ENCODE results near the gene DPP10.
"Not testable (repeated sequence)": the region's sequence is repeated elsewhere in the genome, so short reads cannot be mapped to it uniquely, and the experiment has no call there.

Gene DPP10

DNA sequence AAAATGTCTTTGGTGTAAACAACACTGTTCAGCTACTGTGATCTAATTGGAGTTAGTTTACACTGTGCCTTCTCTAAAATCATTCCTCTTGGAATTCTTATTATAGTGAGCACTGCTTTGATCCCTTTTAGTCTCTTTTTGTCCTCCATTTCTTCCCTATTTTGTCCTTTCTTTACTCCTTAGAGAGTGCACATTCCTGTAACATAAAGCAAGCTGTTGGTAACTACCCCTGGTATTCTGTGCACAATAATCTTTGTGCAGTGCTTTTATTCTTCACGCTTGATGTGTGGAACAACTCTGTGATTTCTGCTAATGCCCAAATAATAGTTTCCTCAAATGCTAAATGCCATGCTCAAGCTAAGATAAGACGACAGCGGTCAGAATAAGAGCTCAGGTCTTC is 401.5 kb downstream of the DPP10 start:
- no peak for DNase-seq

DNA sequence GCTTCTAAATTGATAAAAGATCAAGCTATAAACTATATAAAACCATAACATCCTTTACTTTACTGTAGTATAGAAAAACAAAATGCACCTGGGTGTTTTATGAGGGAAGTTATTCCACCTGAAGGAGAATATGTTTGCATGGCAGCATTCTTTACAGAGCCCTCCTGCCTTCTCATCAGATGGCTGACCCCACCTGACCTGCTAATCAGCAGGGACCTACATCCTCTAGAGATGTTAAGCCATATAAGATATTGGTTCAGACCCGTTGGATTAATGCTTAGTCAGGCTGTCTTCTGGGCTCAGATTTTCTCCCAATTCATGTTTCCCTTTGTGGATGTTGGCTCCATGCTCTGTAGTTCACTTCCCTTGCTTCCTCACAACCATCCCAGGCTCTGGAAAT is 414.8 kb downstream of the DPP10 start:
- DNase-seq = no peak

DNA sequence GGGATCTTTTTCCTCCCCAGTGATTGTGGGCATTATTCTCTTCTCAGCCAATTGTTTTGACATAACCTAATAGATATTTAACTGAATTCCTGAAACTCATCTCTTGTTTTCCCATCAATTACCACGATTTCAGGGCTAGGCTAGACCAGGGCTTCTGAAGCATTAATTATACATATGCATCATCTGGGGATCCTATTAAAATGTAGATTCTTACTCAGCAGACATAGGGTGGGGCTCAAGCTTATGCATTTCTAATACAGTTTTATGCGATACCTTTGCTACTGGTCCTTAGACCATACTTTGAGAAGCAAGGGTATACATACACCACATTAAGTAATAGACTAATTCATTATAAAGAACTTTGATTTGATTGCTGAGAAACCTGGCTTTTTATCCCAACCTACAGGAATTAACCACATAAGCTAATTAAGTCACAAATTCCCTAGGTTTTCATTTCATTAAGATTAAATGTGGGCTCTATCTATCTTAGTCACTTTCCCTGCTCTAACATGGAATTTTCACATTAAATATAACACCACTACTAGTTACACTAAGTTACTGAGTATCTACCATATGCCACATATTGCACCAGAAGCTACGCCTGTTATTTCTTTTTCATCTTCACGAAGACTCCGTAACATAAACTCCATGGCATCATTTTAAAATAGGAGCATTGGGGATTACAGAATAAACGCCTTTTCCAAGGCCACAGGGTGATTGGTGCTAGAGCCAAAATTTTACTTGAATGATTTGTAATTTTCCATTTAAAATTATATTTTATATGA is 417.5 kb downstream of the DPP10 start:
- no peak for DNase-seq

DNA sequence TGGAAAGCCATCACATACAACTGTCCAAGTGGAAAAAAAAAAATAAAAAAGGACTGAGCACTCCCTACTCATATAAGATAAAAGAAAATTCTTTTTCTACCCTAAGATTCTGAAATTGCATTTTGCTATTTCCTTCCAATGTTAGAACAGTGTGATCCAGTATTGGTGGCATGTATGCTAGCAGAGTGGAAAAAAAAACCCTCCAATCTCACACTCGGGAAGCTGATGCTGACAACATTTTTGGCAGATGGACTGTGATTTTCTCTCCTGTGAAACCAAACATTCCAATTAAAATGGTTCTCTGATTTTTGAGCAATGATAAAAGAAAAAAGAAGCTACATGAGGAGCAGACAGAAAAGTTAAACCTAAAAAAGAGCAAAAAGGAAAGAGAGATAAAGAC is 419.8 kb downstream of the DPP10 start:
- no peak for DNase-seq

DNA sequence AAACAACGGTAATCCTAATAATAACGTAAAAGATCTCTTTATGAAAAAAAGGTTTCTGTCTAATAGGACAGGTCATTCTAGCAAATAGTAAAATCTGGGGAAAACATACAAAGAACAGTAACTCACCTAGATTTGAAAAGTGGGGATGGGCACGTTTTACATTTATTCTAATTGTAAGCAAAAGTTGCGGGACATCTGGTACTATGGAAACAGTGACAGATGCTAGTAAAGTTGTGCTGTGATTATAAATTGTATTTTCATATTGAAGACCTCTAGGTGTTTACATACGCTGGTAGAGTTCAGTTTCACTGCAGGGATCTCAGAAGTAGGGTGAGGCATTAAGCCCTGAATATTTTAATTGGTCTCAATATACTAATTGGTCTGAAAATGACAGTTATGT is 422.5 kb downstream of the DPP10 start:
- DNase-seq = no peak

DNA sequence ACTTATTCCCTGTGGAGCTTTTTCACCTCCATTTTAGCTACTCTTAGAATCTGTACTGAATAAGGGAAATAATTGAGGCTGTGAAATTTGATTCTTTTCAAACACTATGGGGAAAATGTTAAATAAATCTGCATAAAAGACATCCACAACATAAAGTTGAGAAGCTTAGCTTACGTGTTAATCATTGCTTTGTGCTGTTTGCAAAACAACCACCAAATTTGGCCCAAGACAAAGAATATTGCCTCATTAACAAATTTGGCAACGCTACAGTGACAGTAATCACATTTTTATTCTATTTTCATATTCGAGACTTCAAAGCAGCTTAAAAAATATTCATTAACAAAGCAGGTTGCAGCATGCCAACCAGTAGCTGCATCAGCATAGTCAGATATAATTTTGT is 437.6 kb downstream of the DPP10 start:
- no peak for DNase-seq

DNA sequence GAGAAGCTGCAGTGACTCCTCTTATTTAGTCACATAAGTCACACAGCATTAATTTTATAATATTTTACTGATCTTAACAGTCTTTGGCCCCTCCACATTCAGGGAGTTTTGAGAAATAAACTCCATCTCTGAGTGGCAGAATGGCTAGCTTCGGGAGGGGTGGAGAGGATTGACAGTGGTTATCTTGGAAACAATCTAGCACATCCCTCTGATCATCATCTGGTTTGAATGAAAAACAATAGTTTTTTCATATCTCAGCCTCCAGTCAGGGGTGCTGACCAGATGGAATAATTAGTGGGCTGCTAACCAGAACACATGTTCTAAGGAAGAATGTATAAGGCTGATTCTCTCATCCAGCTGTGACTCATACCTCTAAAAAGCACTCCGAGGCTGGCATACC is 477.5 kb downstream of the DPP10 start:
- DNase-seq = no peak

DNA sequence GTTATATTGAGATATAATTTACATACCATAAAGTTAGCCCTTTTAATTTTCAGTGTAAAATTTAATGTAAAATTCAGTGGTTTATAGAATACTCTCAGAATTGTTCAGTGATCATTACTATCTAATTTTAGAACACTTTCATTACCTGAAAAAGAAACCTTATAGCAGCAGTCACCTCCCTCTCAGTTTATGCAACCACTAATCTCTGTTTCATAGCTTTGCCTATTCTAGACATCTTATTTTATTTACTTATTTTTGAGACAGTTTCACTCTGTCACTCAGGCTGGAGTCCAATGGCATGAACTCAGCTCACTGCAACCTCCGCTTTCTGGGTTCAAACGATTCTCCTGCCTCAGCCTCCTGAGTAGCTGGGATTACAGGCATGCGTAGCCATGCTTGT is 479.6 kb downstream of the DPP10 start:
- no peak for DNase-seq

DNA sequence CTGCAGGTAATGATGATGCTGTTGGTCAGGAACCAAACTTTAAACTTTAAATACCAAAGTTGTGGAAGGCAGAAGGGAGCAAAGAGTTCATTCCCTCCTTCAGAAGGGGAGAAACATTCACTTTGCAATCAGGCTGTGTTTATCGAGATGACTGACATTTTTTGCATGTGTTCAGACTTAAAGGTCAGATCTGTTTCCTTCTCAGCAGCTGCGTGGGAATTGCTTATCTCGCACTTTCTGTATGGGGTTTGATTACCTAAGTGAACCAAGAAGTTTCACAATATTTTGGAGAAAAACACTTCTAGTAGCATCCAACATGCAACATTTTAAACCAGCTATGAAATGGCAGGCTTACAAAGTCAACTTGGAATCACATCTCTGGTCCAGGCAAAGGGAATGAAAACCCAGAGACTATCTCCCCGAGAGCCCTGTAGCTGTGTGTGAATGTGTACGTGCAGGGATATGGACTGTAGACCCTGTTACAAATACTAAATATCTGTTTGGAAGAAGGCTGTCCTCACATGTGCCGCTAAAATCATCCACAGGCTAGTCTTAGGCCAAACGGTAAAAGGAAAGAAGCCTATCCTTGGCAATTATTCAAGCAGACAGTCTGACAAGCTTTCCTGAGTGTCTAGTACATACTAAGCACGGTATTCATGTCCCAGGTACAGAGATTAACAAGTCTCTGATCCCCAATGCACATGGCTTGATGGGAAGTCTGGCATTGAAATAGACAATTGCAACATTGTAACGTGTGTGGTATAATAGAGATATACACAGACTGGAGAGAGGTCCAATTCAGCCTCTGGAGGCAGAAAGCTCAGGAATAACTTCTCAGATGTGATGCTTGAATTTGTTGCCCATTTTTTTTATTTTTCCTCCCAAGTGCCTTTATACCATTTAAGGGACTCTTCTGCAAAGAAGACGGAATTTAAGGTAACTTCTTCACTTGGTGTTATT is 483.1 kb downstream of the DPP10 start:
- DNase-seq = no peak

DNA sequence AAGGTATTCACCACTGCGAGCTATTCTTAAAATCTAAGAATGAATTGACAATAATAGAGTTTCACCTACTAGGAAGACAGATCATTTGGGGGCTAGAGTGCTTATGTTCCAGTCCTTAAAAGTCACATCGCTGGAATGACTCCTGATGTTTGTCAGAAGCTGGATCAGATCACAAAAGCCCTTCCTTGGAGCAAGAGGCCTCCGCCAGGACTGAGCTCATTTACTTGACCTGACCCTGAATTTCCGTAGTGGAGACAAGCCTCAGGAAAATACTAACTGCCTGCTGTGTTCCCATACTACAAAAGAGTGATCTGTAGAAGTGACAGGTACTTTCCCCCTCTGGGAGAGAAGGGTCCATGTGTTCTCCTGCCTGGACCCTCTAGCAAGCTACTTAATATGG is 483.9 kb downstream of the DPP10 start:
- no peak for DNase-seq

DNA sequence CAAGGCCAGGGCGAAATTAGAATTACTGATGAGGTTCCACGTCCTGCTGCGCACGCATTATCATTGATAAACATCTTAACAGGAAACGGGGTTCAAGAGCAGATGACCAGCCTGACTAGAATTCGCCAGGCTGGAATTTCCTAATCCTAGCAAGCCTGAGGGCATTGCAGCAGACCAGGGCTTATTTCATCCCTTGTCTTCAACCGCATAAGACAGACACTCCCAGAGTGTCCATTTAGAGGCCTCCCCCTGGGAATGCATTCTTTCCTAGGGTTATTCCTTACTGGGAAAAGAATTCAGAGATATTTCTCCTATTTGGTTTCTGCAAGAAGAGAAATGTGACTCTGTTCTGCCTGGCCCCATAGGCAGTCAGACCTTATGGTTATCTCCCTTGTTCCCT is 486.8 kb downstream of the DPP10 start:
- DNase-seq = no peak

DNA sequence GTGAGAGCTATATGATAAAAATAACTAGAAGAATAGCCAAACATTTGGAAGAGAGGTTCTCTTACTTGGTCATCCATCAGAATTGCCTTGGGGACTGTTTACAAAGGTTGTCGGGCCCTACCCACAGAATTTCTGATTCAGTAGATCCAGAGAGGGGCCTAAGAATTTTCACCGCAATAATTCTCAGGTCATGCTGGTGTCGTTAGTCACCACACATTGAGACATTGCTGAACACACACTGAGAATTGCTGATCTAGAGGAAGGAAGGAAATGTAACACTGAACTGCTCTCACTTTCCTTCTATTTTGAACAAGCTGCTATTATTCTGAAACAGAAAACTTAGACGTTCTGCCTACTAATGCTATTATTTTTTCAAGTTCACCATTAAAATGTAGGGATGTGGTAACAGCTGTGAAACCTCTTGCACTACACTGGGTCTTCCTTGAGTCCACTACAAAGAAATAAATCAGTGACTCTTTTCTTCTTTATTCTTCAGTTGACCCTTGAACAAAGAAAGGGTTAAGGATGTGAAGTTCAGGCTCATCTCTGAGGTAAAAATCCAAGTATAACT is 491.3 kb downstream of the DPP10 start:
- no peak for DNase-seq

DNA sequence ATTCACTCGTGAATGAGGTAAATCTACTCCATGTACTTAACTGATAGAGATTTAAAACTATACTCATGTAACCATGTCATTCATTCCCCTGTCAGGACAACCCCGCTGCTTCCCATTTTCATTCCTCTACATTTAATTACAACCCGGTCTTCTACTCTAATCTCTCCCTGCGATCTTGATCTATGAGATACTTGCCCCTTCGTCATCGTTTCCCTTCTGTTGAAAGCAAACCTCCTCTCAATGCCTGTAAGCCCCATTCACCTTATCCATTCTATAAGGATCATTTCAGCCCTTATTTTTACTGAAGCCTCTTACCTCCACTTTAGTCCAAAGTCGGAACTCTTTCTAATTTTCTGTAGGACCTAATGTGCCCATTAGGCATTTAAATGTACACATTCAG is 492.6 kb downstream of the DPP10 start:
- DNase-seq = no peak

DNA sequence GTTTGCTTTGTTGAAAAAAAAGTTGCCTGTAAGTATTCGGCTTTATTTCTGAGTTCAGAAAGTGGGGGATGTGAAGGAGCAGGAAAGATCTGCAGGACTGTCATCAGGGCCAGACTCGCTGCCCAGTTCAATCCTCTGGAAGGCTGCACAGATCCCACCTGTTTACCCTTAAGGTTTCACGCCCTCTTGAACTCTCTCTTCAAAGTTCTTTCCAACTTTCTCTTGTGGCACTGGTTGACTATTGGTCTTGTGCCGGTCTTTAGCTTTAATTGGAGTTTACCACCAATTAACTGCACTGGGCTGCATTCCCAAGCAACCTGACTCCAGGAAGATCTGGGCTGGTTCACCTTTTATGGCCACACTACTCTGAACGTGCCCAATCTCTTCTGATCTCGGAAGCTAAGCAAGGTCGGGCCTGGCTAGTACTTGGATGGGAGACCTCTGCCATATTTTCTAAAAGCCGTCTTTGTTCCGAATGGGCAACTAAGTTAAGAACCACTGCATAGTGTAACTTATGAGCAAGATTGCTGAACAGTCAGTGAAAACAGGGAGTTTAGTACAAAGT is 495.0 kb downstream of the DPP10 start:
- no peak for DNase-seq

DNA sequence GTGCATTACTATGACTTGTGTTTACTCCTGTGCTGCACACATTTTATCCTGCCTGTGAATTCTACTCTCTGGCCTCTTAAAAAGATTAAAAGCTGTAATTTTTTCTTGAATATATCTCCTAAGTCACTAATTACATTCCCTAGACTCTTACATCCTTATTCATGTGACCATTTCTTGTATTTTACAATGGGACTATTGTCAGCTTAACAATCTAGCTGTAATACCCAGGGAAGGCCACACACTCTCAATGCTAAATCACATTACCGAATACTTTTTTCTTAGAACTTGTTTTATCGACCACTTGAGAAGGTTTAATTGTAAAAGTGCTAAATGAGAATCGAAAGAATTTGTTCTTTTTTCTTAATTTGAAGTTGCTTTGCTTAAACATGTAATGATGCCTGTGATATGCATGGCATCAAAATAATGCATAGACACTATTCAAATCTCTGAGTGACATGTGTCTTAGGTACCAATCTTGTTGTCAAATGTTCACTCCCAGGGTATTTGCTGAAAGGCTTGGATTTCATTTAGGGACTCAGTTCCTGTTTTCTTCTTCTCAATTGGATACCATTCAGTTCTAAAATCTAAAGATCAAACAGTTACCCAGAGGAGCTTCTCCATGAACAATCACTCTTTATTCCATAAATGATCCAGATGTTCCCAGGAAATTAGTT is 498.5 kb downstream of the DPP10 start:
- DNase-seq = no peak

DNA sequence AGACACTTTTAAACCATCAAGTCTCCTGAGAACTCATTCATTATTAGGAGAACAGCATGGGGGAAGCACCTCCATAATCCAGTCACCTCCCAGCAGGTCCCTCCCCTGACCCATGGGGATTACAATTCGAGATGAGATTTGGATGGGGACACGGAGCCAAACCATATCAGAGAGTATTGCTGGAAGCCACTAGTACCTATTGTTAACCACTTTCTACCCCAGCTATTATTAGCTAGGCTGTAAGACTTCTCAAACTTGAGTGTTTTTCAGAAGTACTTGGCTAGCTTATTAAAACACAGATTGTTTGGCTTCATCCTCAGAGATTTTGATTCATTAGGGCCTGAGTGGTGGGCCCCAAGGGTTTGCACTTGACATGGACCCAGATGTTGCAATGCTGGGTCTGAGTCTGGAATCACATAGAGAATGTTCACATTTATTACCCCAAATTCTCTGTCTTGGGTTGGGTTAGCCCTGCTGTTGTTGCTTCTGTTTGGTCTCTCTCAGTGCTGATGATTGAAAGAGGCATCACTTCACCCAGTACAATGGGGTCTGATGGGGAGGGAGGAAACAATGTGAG is 506.9 kb downstream of the DPP10 start:
- no peak for DNase-seq

DNA sequence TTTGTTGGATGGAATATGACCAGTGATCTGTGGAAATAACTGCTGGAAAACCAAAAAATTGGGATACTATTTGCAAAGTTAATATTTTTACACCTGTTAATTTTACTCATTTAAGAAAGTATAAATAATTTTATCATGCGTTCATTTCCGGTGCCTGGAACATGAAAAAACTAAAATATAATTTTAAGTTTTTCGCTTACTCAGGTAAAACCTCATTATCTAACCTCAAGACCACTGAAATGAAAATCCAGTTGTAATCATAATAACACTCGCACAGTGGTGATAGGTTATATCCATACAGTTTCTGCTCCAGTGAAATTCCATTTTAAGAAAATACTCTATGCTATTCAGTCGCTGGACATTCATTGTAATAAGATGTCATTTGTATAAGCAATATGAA is 517.9 kb downstream of the DPP10 start:
- DNase-seq = no peak

DNA sequence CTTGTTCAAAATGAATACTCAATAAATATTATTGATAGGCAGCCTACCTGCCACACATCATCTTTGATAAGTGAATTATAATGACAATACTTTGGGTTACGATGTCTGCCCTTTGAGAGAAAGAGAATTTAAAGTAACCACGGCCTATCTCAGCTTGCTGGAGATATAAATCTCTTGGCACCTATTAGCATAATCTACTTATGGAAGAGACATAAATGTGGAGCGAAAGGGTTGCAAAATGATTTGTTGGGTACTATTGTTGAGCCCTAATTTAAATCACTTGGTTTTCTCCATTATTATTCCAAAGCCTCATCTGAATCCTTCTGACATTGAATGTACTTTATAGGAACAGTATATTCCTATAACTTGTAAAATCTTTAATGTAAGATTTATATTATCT is 520.1 kb downstream of the DPP10 start:
- no peak for DNase-seq

DNA sequence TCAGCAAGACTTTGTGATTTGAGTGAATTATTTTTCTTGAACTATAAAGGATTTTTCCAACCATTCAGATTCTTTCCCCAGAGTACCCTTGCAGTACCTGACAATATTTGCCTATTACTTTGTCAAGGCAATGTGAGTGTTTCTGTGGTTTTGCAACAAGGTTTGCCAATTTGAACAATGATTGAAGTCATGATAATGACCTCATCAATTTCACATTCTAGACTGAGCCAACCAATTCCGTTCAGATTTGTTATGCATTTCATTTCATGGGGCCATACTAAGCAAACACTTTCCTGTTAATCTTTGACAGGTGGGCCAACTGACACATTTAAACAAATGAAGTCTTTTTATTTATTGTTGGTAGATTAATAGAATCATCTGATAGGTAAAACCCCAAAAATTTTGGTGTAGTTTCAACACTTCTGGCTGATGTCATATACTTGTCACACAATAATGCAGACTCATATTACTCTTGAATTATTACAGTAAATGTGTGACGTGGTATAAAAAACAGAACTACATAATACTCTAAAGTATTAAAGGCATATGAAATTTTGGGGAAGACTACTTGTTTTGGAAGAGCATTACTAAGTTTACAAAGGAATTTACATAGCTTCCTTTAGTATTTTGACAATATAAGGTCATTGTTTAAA is 526.4 kb downstream of the DPP10 start:
- DNase-seq = no peak

DNA sequence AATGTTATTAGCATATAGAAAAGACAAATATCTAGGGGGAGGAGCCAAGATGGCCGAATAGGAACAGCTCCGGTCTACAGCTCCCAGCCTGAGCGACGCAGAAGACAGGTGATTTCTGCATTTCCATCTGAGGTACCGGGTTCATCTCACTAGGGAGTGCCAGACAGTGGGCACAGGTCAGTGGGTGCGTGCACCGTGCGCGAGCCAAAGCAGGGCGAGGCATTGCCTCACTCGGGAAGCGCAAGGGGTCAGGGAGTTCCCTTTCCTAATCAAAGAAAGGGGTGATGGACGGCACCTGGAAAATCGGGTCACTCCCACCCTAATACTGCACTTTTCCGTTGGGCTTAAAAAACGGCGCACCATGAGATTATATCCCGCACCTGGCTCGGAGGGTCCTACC is 561.9 kb downstream of the DPP10 start:
- not testable (repeated sequence) for DNase-seq

DNA sequence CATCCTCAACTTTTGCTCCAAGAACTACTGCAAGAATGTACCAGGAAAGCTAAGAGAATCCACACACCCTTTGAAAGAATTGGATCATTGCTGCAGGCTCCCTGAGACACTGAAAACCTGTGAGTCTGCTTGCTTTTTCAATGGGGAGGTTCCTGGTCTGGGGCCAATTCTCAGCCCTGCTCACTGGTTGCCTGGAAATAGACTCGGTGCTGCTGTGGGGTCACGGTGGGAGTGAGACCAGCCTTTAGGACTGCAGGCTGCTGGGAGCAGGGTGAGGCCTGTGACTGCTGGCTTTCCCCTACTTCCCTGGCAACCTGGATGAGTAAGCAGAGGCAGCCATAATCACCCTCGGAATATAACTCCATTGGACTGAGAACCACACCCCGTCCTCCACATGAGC is 569.3 kb downstream of the DPP10 start:
- no peak for DNase-seq

DNA sequence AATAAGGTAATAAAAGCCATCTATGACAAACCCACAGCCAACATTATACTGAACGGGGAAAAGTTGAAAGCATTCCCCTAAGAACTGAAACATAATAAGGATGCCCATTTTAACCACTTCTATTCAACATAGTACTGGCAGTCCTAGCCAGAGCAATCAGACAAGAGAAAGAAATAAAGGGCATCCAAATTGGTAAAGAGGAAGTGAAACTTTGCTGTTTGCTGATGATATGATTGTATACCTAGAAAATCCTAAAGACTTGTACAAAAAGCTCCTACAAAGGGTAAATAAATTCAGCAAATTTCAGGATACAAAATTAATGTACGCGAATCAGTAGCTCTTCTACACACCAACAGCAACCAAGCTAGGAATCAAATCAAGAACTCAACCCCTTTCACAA is 579.6 kb downstream of the DPP10 start:
- not testable (repeated sequence) for DNase-seq

Data from hematopoietic multipotent progenitor cell treated with erythropoietin and hydrocortisone succinate and interleukin-3 and kit ligand, for 6 days (in vitro differentiated cells).